ENCODE measurements around the gene CETN2. TPM values are rescaled to one million over a fixed set of nuclear protein-coding genes. Genes with fewer than 3 reads are reported as not detected.

The CETN2 gene
- total RNA-seq, 1 donor: 44.2 TPM

Other genes with a start within 250 kb of the CETN2 start
- not detected in 2 replicates for gene GABRQ, start 192.9 kb downstream of the CETN2 start, total RNA-seq
- not detected in 2 replicates for gene MAGEA3, start 132.0 kb downstream of the CETN2 start, total RNA-seq
- gene CSAG2, start 121.5 kb downstream of the CETN2 start, total RNA-seq: not detected in 2 replicates
- not detected in 2 replicates for gene MAGEA2B, start 116.1 kb downstream of the CETN2 start, total RNA-seq
- gene CSAG1, start 97.0 kb downstream of the CETN2 start, total RNA-seq: not detected in 2 replicates
- not detected in 2 replicates for gene MAGEA12, start 97.0 kb downstream of the CETN2 start, total RNA-seq
- not detected in 2 replicates for gene MAGEA2, start 76.9 kb downstream of the CETN2 start, total RNA-seq
- not detected in 2 replicates for gene CSAG3, start 71.5 kb downstream of the CETN2 start, total RNA-seq
- gene MAGEA6, start 61.1 kb downstream of the CETN2 start, total RNA-seq: not detected in 2 replicates
- gene NSDHL, start 306 bp upstream of the CETN2 start, total RNA-seq: 15.9 and 18.9 TPM in 2 replicates
- 1.1 and 1.2 TPM in 2 replicates for gene ZNF185, start 67.3 kb upstream of the CETN2 start, total RNA-seq
- not detected in 2 replicates for gene PNMA5, start 163.4 kb upstream of the CETN2 start, total RNA-seq
- not detected in 2 replicates for gene PNMA3, start 225.7 kb upstream of the CETN2 start, total RNA-seq
- 1.1 and 1.2 TPM in 2 replicates for gene PNMA6A, start 241.7 kb upstream of the CETN2 start, total RNA-seq